ENCODE measurements around the gene SLC25A13.

The SLC25A13 gene

DNA sequence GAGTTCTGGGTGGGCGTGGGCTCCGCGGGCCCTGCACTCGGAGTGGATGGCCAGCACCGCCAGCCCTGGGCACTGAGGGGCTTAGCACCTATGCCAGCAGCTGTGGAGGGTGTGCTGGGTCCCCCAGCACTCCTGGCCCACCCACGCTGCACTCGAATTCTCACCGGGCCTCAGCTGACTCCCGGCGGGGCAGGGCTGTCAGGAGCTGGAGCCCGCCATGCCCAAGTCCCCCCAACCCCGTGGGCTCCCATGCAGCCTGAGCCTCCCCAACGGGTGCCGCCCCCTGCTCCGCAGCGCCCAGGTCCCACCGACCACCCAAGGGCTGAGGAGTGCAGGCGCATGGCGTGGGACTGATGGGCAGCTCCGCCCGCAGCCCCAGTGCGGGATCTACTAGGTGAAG lies 93.1 kb downstream of the SLC25A13 start:
- Histone ChIP-seq H3K9ac (ENCODE audit: low read length) (no peak overlapping the region), H3K27me3 (ENCODE audit: control insufficient read depth, insufficient read depth, low read length) (no peaks in the 10 kb centered on the region), H3K36me3 (ENCODE audit: control insufficient read depth, insufficient read depth, low read length) (no peaks in the 10 kb centered on the region), H3K4me3 (ENCODE audit: low read length) (no peak overlapping the region), H3K27ac (ENCODE audit: low read depth, low read length) (no peak overlapping the region), H3K4me1 (ENCODE audit: control insufficient read depth, insufficient read depth, low read length) (no peaks in the 10 kb centered on the region)

DNA sequence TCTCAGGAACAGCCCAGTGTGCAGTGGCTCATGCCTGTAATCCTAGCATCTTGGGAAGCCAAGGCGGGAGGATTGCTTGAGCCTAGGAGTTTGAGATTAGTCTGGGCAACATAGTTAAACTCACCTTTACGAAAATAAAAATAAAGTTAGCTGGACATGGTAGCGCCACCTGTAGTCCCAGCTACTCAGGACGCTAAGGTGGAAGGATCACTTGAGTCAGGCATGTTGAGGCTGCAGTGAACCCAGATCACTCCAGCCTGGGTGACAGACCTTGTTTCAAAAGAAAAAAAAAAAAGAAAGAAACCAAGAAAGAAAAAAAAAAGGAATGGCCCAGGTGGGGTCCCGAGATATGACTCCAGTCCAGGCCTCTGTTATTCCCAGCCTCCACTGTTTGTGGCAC lies 96.6 kb downstream of the SLC25A13 start:
- H3K4me1 ChIP-seq (ENCODE audit: control insufficient read depth, insufficient read depth, low read length): no peaks in the 10 kb centered on the region
- no peaks in the 10 kb centered on the region for H3K36me3 ChIP-seq (ENCODE audit: control insufficient read depth, insufficient read depth, low read length)
- no peak overlapping the region for H3K27ac ChIP-seq (ENCODE audit: low read depth, low read length)
- H3K27me3 ChIP-seq (ENCODE audit: control insufficient read depth, insufficient read depth, low read length): no peaks in the 10 kb centered on the region
- no peak overlapping the region for H3K4me3 ChIP-seq (ENCODE audit: low read length)
- H3K9ac ChIP-seq (ENCODE audit: low read length): no peak overlapping the region

DNA sequence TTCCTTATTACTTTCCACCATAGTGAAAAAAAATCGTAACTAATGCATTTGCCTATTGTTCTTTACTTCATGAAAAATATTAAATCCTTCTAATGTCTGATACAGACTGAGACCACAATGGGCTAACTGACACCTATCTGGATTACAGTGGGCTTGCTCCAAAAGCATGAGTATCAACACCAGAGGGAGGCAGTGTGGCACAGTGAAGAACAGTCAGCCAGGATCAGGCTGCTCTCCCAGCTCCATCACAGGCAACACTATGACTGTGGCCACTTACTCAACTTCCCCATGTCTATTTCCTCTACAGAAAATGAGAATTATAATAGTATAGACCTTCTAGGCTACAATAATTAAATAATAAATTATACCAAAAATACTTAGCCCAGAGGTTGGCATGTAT lies 97.2 kb downstream of the SLC25A13 start:
- Histone ChIP-seq H3K9ac (ENCODE audit: low read length) (no peak overlapping the region), H3K4me3 (ENCODE audit: low read length) (no peak overlapping the region), H3K27ac (ENCODE audit: low read depth, low read length) (no peak overlapping the region), H3K4me1 (ENCODE audit: control insufficient read depth, insufficient read depth, low read length) (no peaks in the 10 kb centered on the region), H3K36me3 (ENCODE audit: control insufficient read depth, insufficient read depth, low read length) (no peaks in the 10 kb centered on the region), H3K27me3 (ENCODE audit: control insufficient read depth, insufficient read depth, low read length) (no peaks in the 10 kb centered on the region)

DNA sequence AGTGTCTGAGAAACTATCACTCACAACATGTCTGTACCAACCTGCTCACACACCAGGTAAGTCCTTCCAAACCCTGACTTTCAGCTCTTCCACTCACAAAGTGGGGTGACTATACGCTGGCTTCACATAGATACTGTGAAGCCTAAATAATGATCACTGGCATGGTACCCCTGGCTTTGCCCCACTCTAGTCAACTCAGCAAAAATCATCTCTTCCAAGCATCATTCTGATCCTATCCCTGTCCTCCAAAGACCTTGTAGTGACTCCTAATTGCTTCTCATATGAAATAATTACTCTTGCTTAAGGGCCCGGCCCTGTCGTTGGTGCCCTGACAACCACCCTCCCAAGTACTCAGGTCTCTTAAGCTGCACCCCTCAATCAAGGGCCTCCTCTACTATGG lies 97.8 kb downstream of the SLC25A13 start:
- Histone ChIP-seq H3K27ac (ENCODE audit: low read depth, low read length) (no peak overlapping the region), H3K36me3 (ENCODE audit: control insufficient read depth, insufficient read depth, low read length) (no peaks in the 10 kb centered on the region), H3K27me3 (ENCODE audit: control insufficient read depth, insufficient read depth, low read length) (no peaks in the 10 kb centered on the region), H3K9ac (ENCODE audit: low read length) (no peak overlapping the region), H3K4me3 (ENCODE audit: low read length) (no peak overlapping the region), H3K4me1 (ENCODE audit: control insufficient read depth, insufficient read depth, low read length) (no peaks in the 10 kb centered on the region)

DNA sequence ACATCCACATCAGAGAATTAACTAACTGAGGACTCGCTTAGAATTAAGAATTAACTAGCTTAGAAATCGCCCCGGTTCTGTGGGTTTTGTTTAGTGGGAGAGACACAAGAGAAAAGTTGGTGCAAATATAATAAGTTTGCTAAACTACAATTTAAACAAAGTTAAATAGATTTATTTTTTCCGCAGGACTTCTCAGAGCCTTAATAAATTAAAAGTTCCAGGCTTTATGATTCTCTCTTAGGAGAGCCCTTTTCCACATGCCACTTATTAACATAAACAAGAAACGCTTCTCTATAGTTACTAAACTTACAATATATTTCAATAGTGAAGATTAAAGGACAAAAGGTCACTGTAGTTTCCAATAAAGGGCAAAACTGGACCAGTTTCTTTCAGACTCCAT lies 100.0 kb downstream of the SLC25A13 start:
- Histone ChIP-seq H3K4me3 (ENCODE audit: low read length) (no peak overlapping the region), H3K4me1 (ENCODE audit: control insufficient read depth, insufficient read depth, low read length) (no peaks in the 10 kb centered on the region), H3K27ac (ENCODE audit: low read depth, low read length) (no peak overlapping the region), H3K9ac (ENCODE audit: low read length) (no peak overlapping the region), H3K36me3 (ENCODE audit: control insufficient read depth, insufficient read depth, low read length) (no peaks in the 10 kb centered on the region), H3K27me3 (ENCODE audit: control insufficient read depth, insufficient read depth, low read length) (no peaks in the 10 kb centered on the region)

DNA sequence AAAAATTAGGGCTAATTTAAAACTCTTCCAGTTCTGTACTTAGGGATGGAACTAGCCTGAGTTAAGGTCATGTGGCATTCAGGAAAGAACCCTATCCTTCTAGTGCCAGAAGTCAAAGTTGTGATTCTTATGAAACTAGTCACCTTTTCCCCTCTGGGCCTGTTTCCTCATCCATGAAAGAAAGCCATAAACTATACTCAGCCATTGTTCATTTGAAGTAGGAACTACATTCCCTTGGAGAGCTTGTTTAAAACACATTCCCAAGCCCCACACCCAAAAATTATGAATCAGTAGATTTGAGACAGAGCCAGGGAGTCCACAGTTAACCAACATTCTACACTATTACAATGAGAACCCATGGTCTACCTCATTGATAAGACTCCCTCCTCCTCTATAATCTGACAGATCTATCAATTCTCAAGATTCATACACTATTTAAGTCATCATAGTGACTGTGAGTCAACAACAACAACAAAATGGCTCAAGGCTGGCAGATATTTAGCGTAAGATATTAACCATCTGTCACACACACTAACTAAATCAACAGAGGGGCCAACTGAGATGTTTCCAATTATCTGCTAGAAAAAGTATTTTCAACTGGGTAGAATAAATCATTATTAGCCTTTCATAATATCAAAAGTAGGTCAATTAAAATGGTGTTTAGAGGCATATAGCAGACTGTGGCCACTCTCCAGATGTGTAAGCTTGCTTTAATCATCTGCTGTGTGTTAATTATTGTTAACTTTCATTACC lies 102.3 kb downstream of the SLC25A13 start:
- no peaks in the 10 kb centered on the region for H3K27me3 ChIP-seq (ENCODE audit: control insufficient read depth, insufficient read depth, low read length)
- H3K36me3 ChIP-seq (ENCODE audit: control insufficient read depth, insufficient read depth, low read length): no peaks in the 10 kb centered on the region
- no peak overlapping the region for H3K27ac ChIP-seq (ENCODE audit: low read depth, low read length)
- no peak overlapping the region for H3K9ac ChIP-seq (ENCODE audit: low read length)
- no peaks in the 10 kb centered on the region for H3K4me1 ChIP-seq (ENCODE audit: control insufficient read depth, insufficient read depth, low read length)
- no peak overlapping the region for H3K4me3 ChIP-seq (ENCODE audit: low read length)

DNA sequence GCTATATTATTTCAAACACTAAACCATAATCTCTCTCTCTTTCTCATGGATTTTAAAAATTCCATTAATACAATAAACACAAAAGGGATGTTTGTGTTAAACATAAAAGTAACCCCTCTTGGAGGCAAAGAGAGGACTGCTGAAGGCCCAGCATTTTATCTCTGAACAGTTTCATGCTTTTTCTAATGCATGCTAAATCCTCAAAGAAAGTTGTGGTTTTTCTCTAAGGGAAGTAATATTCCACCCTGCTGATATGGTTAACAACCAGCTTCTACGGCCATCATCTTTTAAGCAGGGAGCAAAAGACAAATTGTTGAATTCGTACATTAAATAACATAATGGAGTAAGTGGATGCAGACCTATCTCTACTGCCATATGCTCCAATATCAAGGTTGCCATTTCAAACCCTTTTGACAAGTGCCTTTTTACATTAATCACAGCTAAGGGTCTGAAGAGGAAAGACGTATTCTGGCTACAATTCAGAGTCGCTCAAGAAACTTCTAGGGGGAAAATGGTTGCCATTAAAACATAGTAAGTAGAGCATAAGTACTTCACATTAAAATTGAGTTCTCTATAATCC lies 103.1 kb downstream of the SLC25A13 start:
- Histone ChIP-seq H3K27ac (ENCODE audit: low read depth, low read length) (no peak overlapping the region), H3K36me3 (ENCODE audit: control insufficient read depth, insufficient read depth, low read length) (no peaks in the 10 kb centered on the region), H3K4me3 (ENCODE audit: low read length) (no peak overlapping the region), H3K27me3 (ENCODE audit: control insufficient read depth, insufficient read depth, low read length) (no peaks in the 10 kb centered on the region), H3K4me1 (ENCODE audit: control insufficient read depth, insufficient read depth, low read length) (no peaks in the 10 kb centered on the region), H3K9ac (ENCODE audit: low read length) (no peak overlapping the region)

DNA sequence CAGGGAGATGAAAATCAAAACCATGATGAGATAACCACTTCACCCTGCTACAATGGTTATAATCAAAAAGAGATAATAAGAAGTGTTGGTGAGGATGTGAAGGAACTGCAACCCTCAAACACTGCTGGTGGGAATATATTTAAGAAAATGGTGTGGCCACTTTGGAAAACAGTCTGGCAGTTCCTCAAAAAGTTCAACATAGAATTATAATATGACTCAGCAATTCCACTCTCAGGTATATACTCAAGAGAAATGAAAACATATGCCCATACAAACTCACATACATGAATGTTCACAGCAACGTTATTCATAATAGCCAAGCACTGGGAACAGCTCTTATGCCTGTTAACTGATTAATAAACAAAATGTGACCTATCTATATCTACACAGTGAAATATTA lies 104.8 kb downstream of the SLC25A13 start:
- Histone ChIP-seq H3K27ac (ENCODE audit: low read depth, low read length) (no peak overlapping the region), H3K4me3 (ENCODE audit: low read length) (no peak overlapping the region)

DNA sequence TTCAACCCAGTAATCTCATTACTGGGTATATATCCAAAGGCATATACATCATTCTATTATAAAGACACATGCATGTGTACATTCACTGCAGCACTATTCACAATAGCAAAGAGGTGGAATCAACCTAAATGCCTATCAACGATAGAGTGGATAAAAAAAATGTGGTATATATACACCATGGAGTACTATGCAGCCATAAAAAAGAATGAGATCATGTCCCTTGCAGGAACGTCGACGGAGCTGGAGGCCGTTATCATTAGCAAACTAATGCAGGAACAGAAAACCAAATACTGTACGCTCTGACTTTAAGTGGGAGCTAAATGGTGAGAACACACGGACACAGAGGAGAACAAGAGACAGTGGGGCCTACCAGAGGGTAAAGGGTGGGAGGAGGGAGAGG lies 105.5 kb downstream of the SLC25A13 start:
- Histone ChIP-seq H3K27me3 (ENCODE audit: control insufficient read depth, insufficient read depth, low read length) (no peaks in the 10 kb centered on the region), H3K9ac (ENCODE audit: low read length) (no peak overlapping the region), H3K4me3 (ENCODE audit: low read length) (no peak overlapping the region), H3K36me3 (ENCODE audit: control insufficient read depth, insufficient read depth, low read length) (no peaks in the 10 kb centered on the region), H3K4me1 (ENCODE audit: control insufficient read depth, insufficient read depth, low read length) (no peaks in the 10 kb centered on the region), H3K27ac (ENCODE audit: low read depth, low read length) (no peak overlapping the region)

More for the DNA sequence above, 104.8 kb downstream of the SLC25A13 start:
- no peak overlapping the region for H3K9ac ChIP-seq (ENCODE audit: low read length)
- no peaks in the 10 kb centered on the region for H3K4me1 ChIP-seq (ENCODE audit: control insufficient read depth, insufficient read depth, low read length)
- no peaks in the 10 kb centered on the region for H3K27me3 ChIP-seq (ENCODE audit: control insufficient read depth, insufficient read depth, low read length)
- H3K36me3 ChIP-seq (ENCODE audit: control insufficient read depth, insufficient read depth, low read length): no peaks in the 10 kb centered on the region

DNA sequence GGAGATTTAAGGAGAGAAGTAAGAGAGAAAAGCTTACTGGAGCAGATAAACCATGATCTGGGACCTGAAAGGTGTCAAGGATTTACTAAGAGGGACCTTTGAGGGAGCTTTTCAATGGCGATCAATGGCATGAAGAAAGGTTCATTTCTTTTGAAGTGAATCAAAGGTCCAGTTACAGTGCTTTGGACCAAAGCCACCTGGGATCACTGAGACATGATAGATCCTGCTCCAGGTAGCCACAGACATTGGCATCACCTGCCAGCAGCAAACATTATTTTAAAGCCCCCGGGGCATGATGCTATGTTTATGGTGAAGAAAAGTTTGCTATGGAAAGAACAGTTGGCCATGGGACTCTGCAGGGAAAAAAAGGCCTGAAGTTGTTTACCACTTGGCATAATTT lies 109.4 kb downstream of the SLC25A13 start:
- Histone ChIP-seq H3K4me1 (ENCODE audit: control insufficient read depth, insufficient read depth, low read length) (no peaks in the 10 kb centered on the region), H3K27ac (ENCODE audit: low read depth, low read length) (no peak overlapping the region), H3K27me3 (ENCODE audit: control insufficient read depth, insufficient read depth, low read length) (no peaks in the 10 kb centered on the region), H3K9ac (ENCODE audit: low read length) (no peak overlapping the region), H3K36me3 (ENCODE audit: control insufficient read depth, insufficient read depth, low read length) (no peaks in the 10 kb centered on the region), H3K4me3 (ENCODE audit: low read length) (no peak overlapping the region)

DNA sequence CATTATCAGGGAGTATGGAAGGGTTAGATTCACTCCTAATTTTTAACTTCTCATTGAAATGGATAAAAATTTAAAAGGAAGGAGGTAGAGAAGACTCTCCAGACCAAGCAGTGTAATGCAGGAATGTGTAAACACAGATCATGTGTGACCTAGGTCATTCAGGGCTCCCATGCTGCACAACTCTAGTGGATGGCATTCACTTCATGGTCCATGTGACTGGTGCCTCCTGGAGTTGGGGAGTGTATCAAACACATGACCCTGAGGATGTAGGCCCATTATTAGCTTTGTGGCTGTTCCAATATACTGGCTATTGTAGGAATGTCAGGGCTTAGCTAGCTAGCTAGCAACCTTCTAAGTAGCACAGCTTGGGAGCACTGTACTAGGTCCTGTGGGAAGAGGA lies 109.9 kb downstream of the SLC25A13 start:
- Histone ChIP-seq H3K9ac (ENCODE audit: low read length) (no peak overlapping the region), H3K27ac (ENCODE audit: low read depth, low read length) (no peak overlapping the region), H3K4me3 (ENCODE audit: low read length) (no peak overlapping the region), H3K4me1 (ENCODE audit: control insufficient read depth, insufficient read depth, low read length) (no peaks in the 10 kb centered on the region), H3K36me3 (ENCODE audit: control insufficient read depth, insufficient read depth, low read length) (no peaks in the 10 kb centered on the region), H3K27me3 (ENCODE audit: control insufficient read depth, insufficient read depth, low read length) (no peaks in the 10 kb centered on the region)

DNA sequence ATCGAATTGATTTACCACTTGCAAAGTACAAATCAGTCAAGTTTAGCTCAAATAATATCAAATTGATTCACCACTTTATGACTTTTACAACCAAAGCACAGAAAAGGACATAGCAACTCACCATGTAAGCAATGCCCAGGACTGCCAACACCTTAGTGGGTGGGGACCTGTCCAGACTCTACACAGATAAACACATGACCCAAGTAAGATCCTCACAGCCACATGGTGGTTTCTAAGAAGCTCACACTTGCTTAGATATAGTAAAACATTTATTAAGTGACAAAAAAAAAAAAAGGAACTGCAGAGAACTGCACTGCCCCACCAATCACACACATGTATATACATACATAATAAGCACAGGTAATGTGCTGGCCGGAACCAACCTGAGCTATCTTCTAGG lies 116.2 kb downstream of the SLC25A13 start:
- H3K27ac ChIP-seq (ENCODE audit: low read depth, low read length): no peak overlapping the region

DNA sequence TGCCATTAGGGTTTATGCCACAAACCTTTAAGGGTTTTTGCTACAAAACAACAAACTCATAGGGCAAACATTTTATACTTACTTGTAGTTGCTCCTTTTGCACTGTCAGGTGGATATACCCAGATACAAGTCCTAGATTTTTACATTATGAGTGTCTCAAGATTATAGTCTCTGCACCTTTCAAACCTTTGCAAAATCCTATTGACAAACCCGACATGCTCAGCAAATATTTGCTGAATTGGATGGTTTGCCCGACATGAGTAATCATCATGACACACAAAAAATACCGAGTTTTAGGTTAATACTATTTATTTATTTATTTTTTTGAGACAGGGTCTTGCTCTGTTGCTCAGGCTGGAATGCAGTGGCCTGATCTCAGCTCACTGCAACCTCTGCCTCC lies 117.3 kb downstream of the SLC25A13 start:
- no peak overlapping the region for H3K27ac ChIP-seq (ENCODE audit: low read depth, low read length)
- no peaks in the 10 kb centered on the region for H3K27me3 ChIP-seq (ENCODE audit: control insufficient read depth, insufficient read depth, low read length)
- H3K4me1 ChIP-seq (ENCODE audit: control insufficient read depth, insufficient read depth, low read length): no peaks in the 10 kb centered on the region
- no peak overlapping the region for H3K9ac ChIP-seq (ENCODE audit: low read length)
- no peak overlapping the region for H3K4me3 ChIP-seq (ENCODE audit: low read length)
- no peaks in the 10 kb centered on the region for H3K36me3 ChIP-seq (ENCODE audit: control insufficient read depth, insufficient read depth, low read length)

More for the DNA sequence above, 116.2 kb downstream of the SLC25A13 start:
- Histone ChIP-seq H3K36me3 (ENCODE audit: control insufficient read depth, insufficient read depth, low read length) (no peaks in the 10 kb centered on the region), H3K4me1 (ENCODE audit: control insufficient read depth, insufficient read depth, low read length) (no peaks in the 10 kb centered on the region), H3K9ac (ENCODE audit: low read length) (no peak overlapping the region), H3K4me3 (ENCODE audit: low read length) (no peak overlapping the region), H3K27me3 (ENCODE audit: control insufficient read depth, insufficient read depth, low read length) (no peaks in the 10 kb centered on the region)

All from rectal smooth muscle tissue (tissue), 1 donor.